HL-60 (cell line): Measurements from ENCODE around the gene CNTNAP5.

ENCODE experiments used
- GABPA ChIP-seq: IDR thresholded peaks from 2 replicates; pipeline ENCODE4 v1.6.1; 2012; ENCODE audit warnings: low read depth
- POLR2AphosphoS5 ChIP-seq: IDR thresholded peaks from 2 replicates; pipeline ENCODE4 v1.6.1; 2012; ENCODE audit warnings: low read depth
- SPI1 ChIP-seq: IDR thresholded peaks from 2 replicates; pipeline ENCODE4 v1.6.1; 2012; ENCODE audit warnings: low read depth, mild to moderate bottlenecking, borderline replicate concordance
- TF ChIP-seq, protein P1 (sequence below): IDR thresholded peaks from one replicate; pipeline ENCODE4 v1.5.1; 2011; ENCODE audit warnings: low read length, control low read depth, inconsistent platforms; ENCODE audit not compliant: insufficient read depth
- TF ChIP-seq, protein P2 (sequence below): IDR thresholded peaks from 2 replicates; pipeline ENCODE4 v1.6.1; 2012; ENCODE audit warnings: low read depth; ENCODE audit not compliant: insufficient replicate concordance

DNA sequence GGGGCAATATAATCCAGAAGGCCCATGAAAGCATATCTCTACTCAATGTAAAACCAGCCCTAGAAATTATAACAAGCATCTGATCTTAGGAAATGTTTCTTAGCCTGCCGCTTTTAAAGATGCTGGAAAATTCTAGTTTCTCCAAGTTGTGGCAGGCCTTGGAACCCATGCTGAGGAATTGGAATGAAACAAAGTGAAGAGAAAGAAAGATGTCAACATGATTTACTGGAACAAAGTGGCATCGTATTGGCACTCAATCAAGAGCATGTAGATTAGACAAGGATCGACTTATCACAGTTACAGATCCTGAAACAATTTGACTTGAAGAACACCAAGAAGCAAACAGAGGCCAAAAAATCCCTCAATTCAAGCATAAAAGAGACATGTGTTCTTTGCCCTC is 28.7 kb downstream of the CNTNAP5 start:
- TF ChIP-seq SPI1 (no peak), GABPA (no peak), POLR2AphosphoS5 (no peak)
- TF ChIP-seq, protein P1, sequence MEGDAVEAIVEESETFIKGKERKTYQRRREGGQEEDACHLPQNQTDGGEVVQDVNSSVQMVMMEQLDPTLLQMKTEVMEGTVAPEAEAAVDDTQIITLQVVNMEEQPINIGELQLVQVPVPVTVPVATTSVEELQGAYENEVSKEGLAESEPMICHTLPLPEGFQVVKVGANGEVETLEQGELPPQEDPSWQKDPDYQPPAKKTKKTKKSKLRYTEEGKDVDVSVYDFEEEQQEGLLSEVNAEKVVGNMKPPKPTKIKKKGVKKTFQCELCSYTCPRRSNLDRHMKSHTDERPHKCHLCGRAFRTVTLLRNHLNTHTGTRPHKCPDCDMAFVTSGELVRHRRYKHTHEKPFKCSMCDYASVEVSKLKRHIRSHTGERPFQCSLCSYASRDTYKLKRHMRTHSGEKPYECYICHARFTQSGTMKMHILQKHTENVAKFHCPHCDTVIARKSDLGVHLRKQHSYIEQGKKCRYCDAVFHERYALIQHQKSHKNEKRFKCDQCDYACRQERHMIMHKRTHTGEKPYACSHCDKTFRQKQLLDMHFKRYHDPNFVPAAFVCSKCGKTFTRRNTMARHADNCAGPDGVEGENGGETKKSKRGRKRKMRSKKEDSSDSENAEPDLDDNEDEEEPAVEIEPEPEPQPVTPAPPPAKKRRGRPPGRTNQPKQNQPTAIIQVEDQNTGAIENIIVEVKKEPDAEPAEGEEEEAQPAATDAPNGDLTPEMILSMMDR = no peak
- TF ChIP-seq, protein P2, sequence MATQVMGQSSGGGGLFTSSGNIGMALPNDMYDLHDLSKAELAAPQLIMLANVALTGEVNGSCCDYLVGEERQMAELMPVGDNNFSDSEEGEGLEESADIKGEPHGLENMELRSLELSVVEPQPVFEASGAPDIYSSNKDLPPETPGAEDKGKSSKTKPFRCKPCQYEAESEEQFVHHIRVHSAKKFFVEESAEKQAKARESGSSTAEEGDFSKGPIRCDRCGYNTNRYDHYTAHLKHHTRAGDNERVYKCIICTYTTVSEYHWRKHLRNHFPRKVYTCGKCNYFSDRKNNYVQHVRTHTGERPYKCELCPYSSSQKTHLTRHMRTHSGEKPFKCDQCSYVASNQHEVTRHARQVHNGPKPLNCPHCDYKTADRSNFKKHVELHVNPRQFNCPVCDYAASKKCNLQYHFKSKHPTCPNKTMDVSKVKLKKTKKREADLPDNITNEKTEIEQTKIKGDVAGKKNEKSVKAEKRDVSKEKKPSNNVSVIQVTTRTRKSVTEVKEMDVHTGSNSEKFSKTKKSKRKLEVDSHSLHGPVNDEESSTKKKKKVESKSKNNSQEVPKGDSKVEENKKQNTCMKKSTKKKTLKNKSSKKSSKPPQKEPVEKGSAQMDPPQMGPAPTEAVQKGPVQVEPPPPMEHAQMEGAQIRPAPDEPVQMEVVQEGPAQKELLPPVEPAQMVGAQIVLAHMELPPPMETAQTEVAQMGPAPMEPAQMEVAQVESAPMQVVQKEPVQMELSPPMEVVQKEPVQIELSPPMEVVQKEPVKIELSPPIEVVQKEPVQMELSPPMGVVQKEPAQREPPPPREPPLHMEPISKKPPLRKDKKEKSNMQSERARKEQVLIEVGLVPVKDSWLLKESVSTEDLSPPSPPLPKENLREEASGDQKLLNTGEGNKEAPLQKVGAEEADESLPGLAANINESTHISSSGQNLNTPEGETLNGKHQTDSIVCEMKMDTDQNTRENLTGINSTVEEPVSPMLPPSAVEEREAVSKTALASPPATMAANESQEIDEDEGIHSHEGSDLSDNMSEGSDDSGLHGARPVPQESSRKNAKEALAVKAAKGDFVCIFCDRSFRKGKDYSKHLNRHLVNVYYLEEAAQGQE = no peak
